RWPE1 (cell line): ENCODE data around the gene ADCY5.

Experiments
- CTCF ChIA-PET: fragments of 350-600 bp; sonication (Branson Sonifier 250); formaldehyde crosslinking; extraction: SDS; loops from one replicate; lab custom pipeline; 2021; lab: Yijun Ruan, JAX
- POLR2A ChIA-PET: fragments of 400-600 bp; formaldehyde crosslinking; extraction: SDS; loops from one replicate; lab custom pipeline; 2020; ENCODE audit warnings: antibody characterized with exemption; ENCODE audit not compliant: low non-redundant PET; lab: Yijun Ruan, JAX
- DNase-seq: peaks from one replicate; pipeline ENCODE4 v3.0.0; 2012; ENCODE audit warnings: low spot score
- H3K27ac ChIP-seq: fragments of 450-650 bp; 2 replicates; pipeline ENCODE4 v1.5.1; 2017
- CTCF ChIP-seq: fragments of 450-650 bp; conservative IDR thresholded peaks from 2 replicates; pipeline ENCODE4 v1.5.1; 2017; ENCODE audit warnings: low read depth, mild to moderate bottlenecking

The ADCY5 gene

GRCh38 chr3:123432832-123433523, 15.9 kb downstream of the ADCY5 start:
- no peak for TF ChIP-seq CTCF
- ChIA-PET CTCF (no interaction called here), POLR2A (no interaction called here)
- no peak overlapping the region for H3K27ac ChIP-seq
- no peak for DNase-seq

GRCh38 chr3:123431658-123432324, 17.1 kb downstream of the ADCY5 start:
- ChIA-PET CTCF (no interaction called here), POLR2A (no interaction called here)
- DNase-seq, result no peak
- H3K27ac ChIP-seq, result no peak overlapping the region
- no peak for TF ChIP-seq CTCF

GRCh38 chr3:123431007-123431657, 17.8 kb downstream of the ADCY5 start:
- no peak for TF ChIP-seq CTCF
- ChIA-PET CTCF (no interaction called here), POLR2A (no interaction called here)
- H3K27ac ChIP-seq, result no peak overlapping the region
- no peak for DNase-seq

GRCh38 chr3:123430266-123430665, 18.6 kb downstream of the ADCY5 start:
- ChIA-PET POLR2A (no interaction called here), CTCF (interaction anchor here (0.6 kb wide), 1 partner anchor 59 kb away, joined by 4 read pairs; no protein-coding TSS in a partner anchor)
- H3K27ac ChIP-seq, result no peak overlapping the region
- no peak for DNase-seq
- no peak for TF ChIP-seq CTCF

- ChIA-PET POLR2A (no interaction called here), CTCF (interaction anchor here (0.5 kb wide), 1 partner anchor 864 kb away, joined by 3 read pairs; no protein-coding TSS in a partner anchor)
- no peak overlapping the region for H3K27ac ChIP-seq
- DNase-seq, result no peak
- no peak for TF ChIP-seq CTCF
Observed at GRCh38 chr3:123429362-123430125, 19.3 kb downstream of the ADCY5 start.
